HepG2 (cell line): ENCODE data around the gene GNA12. TPM values are rescaled to one million over a fixed set of nuclear protein-coding genes. Genes with fewer than 3 reads are reported as not detected.

Experiments
- CBFB ChIP-seq: sonication (generic); formaldehyde crosslinking; IDR thresholded peaks from 2 replicates; pipeline ENCODE4 v1.4.0; 2020; ENCODE audit warnings: missing genetic modification reagents
- CEBPB ChIP-seq: IDR thresholded peaks from 2 replicates; pipeline ENCODE4 v1.6.1; 2011; ENCODE audit warnings: low read depth, low read length, improper control_type of control experiment, borderline replicate concordance
- CENPX ChIP-seq: sonication (generic); formaldehyde crosslinking; IDR thresholded peaks from 2 replicates; pipeline ENCODE4 v1.9.0; 2021; ENCODE audit warnings: mild to moderate bottlenecking, missing genetic modification reagents, moderate library complexity
- FOXP1 ChIP-seq, 2 experiments: fragments of 450-650 bp in 1 of 2; IDR thresholded peaks; 2 replicates each; pipeline ENCODE4 v1.6.1; 2017 to 2018; ENCODE audit warnings: antibody characterized with exemption in 1 of 2
- HCFC1 ChIP-seq: fragments of 150-350 bp; IDR thresholded peaks from 2 replicates; pipeline ENCODE4 v1.6.1; 2014; ENCODE audit warnings: low read depth, low read length
- KLF16 ChIP-seq, 2 experiments: sonication (generic) in 1 of 2; formaldehyde crosslinking in 1 of 2; IDR thresholded peaks; 2 replicates each; pipeline versions ENCODE4 v1.6.1 to v1.8.0; 2016 to 2023; ENCODE audit warnings: missing genetic modification reagents in 2 of 2, missing compliant biosample characterization in 1 of 2
- NCOR1 ChIP-seq: fragments of 200-600 bp; sonication (generic); IDR thresholded peaks from 2 replicates; pipeline ENCODE4 v1.7.0; 2017; ENCODE audit warnings: antibody characterized with exemption, low read length, borderline replicate concordance
- PRDM15 ChIP-seq: sonication (generic); formaldehyde crosslinking; IDR thresholded peaks from 2 replicates; pipeline ENCODE4 v1.4.0; 2020; ENCODE audit warnings: missing genetic modification reagents
- XBP1 ChIP-seq: sonication (generic); formaldehyde crosslinking; IDR thresholded peaks from 2 replicates; pipeline ENCODE4 v1.5.0; 2020; ENCODE audit warnings: missing genetic modification reagents
- ZBTB10 ChIP-seq: sonication (generic); formaldehyde crosslinking; IDR thresholded peaks from 2 replicates; pipeline ENCODE4 v1.4.0; 2020; ENCODE audit warnings: missing genetic modification reagents, borderline replicate concordance
- ZNF30 ChIP-seq: sonication (generic); formaldehyde crosslinking; IDR thresholded peaks from 2 replicates; pipeline ENCODE4 v1.5.0; 2020; ENCODE audit warnings: mild to moderate bottlenecking, missing genetic modification reagents
- ZSCAN29 ChIP-seq: sonication (generic); formaldehyde crosslinking; conservative IDR thresholded peaks from 2 replicates; pipeline ENCODE4 v1.4.0; 2020; ENCODE audit warnings: mild to moderate bottlenecking, missing genetic modification reagents
- polyA plus RNA-seq, 8 experiments: library from polyadenylated mRNA; depleted of rRNA in 3 of 8; stranded (reverse) in 7 of 8; unstranded in 1 of 8; fragments of >200 nt; fragmentation: Illumina TruSeq in 4 of 8; extraction: Trizol in 4 of 8; gene quantifications; 2 replicates each; pipeline versions ENCODE4 v1.2.1 to v1.2.3, GENCODE V29; 2011 to 2016; ENCODE audit warnings: low read depth in 4 of 8, missing spikeins in 1 of 8, mixed read lengths in 1 of 8; ENCODE audit not compliant: insufficient read depth in 1 of 8
- total RNA-seq, 5 experiments: library from RNA; depleted of rRNA; stranded (reverse); fragments of >200 nt; fragmentation: Illumina TruSeq; extraction: Trizol; gene quantifications; 2 replicates each; pipeline ENCODE4 v1.2.3, GENCODE V29; 2016; ENCODE audit warnings: low read depth in 1 of 5
- TF ChIP-seq, protein P1 (sequence below): sonication (generic); formaldehyde crosslinking; IDR thresholded peaks from 2 replicates; pipeline ENCODE4 v1.5.0; 2020; ENCODE audit warnings: mild to moderate bottlenecking, missing genetic modification reagents, borderline replicate concordance
- TF ChIP-seq, protein P2 (sequence below), 2 experiments: sonication (generic) in 1 of 2; formaldehyde crosslinking in 1 of 2; IDR thresholded peaks; 2 replicates each; pipeline versions ENCODE4 v1.4.0 to v1.6.1; 2018 to 2020; ENCODE audit warnings: missing genetic modification reagents in 2 of 2, borderline replicate concordance in 1 of 2, low read depth in 1 of 2, mild to moderate bottlenecking in 1 of 2, missing biosample characterization in 1 of 2

Gene GNA12
- total and polyA plus RNA-seq, 2 of the 13 experiments (the other 11 are each of a cell fraction or from before 2014, with no cell fraction given): 16.2 to 50.9 TPM

DNA sequence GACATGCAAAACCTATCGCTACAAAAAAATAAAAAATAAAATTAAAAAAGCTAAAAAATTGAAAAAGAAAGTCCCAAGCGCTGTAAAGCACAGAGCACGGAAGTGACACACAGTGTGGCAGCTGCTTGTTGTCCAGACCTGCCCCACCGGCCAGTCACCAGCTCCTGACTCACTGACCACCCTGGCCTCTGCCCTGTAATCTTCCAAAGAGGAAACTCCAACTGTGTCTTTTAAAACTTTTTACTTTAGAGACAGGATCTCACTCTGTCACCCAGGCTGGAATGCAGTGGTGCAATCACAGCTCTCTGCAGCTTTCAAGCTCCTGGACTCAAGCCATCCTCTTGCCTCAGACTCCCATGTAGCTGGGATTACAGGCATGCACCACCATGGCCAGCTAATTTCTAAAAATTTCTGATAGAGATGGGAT lies 23.6 kb downstream of the GNA12 start (continued):
- TF ChIP-seq, protein P1, sequence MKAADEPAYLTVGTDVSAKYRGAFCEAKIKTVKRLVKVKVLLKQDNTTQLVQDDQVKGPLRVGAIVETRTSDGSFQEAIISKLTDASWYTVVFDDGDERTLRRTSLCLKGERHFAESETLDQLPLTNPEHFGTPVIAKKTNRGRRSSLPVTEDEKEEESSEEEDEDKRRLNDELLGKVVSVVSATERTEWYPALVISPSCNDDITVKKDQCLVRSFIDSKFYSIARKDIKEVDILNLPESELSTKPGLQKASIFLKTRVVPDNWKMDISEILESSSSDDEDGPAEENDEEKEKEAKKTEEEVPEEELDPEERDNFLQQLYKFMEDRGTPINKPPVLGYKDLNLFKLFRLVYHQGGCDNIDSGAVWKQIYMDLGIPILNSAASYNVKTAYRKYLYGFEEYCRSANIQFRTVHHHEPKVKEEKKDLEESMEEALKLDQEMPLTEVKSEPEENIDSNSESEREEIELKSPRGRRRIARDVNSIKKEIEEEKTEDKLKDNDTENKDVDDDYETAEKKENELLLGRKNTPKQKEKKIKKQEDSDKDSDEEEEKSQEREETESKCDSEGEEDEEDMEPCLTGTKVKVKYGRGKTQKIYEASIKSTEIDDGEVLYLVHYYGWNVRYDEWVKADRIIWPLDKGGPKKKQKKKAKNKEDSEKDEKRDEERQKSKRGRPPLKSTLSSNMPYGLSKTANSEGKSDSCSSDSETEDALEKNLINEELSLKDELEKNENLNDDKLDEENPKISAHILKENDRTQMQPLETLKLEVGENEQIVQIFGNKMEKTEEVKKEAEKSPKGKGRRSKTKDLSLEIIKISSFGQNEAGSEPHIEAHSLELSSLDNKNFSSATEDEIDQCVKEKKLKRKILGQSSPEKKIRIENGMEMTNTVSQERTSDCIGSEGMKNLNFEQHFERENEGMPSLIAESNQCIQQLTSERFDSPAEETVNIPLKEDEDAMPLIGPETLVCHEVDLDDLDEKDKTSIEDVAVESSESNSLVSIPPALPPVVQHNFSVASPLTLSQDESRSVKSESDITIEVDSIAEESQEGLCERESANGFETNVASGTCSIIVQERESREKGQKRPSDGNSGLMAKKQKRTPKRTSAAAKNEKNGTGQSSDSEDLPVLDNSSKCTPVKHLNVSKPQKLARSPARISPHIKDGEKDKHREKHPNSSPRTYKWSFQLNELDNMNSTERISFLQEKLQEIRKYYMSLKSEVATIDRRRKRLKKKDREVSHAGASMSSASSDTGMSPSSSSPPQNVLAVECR (CRISPR knock-in tag): peak; percentile 27; the same call in 1 of the 2 replicates
- TF ChIP-seq ZSCAN29 (CRISPR knock-in tag): 0 out of 2 replicates have a peak, but pooled peaks have one; percentile 14
- TF ChIP-seq HCFC1: no peak
- TF ChIP-seq PRDM15 (CRISPR knock-in tag): no peak
- no peak for TF ChIP-seq XBP1 (CRISPR knock-in tag)
- TF ChIP-seq KLF16 (CRISPR knock-in tag; IDR thresholded peaks at IDR 0.05): 0 out of 4 replicates have a peak, but pooled peaks of 1 of the 2 experiments have one; percentile 40
- TF ChIP-seq ZNF30 (CRISPR knock-in tag): no peak
- no peak for TF ChIP-seq FOXP1 (IDR thresholded peaks at IDR 0.05)
- no peak; the same call in 1 of the 2 replicates for TF ChIP-seq FOXP1 (CRISPR knock-in tag; IDR thresholded peaks at IDR 0.05)
- no peak for TF ChIP-seq ZBTB10
- TF ChIP-seq, protein P2, sequence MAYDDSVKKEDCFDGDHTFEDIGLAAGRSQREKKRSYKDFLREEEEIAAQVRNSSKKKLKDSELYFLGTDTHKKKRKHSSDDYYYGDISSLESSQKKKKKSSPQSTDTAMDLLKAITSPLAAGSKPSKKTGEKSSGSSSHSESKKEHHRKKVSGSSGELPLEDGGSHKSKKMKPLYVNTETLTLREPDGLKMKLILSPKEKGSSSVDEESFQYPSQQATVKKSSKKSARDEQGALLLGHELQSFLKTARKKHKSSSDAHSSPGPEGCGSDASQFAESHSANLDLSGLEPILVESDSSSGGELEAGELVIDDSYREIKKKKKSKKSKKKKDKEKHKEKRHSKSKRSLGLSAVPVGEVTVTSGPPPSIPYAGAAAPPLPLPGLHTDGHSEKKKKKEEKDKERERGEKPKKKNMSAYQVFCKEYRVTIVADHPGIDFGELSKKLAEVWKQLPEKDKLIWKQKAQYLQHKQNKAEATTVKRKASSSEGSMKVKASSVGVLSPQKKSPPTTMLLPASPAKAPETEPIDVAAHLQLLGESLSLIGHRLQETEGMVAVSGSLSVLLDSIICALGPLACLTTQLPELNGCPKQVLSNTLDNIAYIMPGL (CRISPR knock-in tag; IDR thresholded peaks at IDR 0.05; ENCODE audit: borderline replicate concordance in 1 of 2, low read depth in 1 of 2): peak in 1 of 2 experiments; percentile 29; a peak in 1 of 4 replicates
- TF ChIP-seq CBFB (CRISPR knock-in tag): no peak
- peak; percentile 20; the same call in 1 of the 2 replicates for TF ChIP-seq NCOR1
- TF ChIP-seq CENPX (CRISPR knock-in tag): no peak
- TF ChIP-seq CEBPB: peak; percentile 95
